ENCODE data around the gene HIPK1.

DNA sequence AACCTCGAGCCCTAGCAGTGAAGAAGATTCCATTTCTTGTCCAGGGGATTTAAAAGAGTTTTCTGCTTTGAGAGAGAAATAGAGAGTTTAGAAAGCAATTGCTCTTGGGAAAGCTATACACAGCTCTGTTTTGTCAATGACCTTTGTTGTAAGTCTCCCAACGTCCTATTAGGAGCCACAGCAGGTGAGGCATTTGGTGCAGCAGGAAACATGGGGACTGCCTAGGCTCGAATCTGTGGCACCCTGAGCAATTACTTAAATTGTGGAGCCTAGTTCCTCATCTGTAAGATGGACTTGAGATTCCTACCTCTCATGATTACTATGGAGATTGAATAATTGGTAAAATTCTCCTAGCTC, 15.8 kb upstream of the HIPK1 start:
- TF ChIP-seq CTCF (IDR thresholded peaks at IDR 0.05) (no peak), POLR2AphosphoS5 (IDR thresholded peaks at IDR 0.05; ENCODE audit: insufficient read depth in 1 of 2, low read depth in 1 of 2) (no peak)

Measured in vagina (tissue), 2 donors.